HG02763 (cell line): ENCODE results near the gene KCNJ1.

Source experiments
- ATAC-seq: cut with Tn5 transposase; IDR thresholded peaks from one replicate; pipeline ENCODE4 v1.9.1; 2021; ENCODE audit warnings: mild to moderate bottlenecking, moderate library complexity; ENCODE audit not compliant: unreplicated experiment

Gene KCNJ1

DNA sequence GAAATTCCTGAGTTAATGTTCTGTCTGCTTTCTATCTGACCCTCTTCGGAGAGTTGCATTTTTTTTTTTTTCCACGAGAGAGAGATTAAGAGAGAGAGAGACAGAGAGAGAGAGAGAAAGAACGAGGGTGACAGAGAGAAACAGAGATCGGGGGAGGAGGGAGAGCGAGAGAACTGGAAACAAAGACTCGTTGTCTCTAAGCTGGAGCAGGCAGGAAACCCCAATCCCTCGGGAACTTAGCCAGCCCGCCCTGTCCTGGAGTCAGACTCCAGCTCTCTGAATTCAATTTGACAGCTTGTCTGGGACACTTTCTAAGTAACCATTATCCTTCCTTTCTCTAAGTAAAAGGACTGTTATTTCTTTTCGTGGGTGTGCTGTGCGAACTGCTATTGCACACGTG lies 76.9 kb downstream of the KCNJ1 start:
- ATAC-seq, result no peak

DNA sequence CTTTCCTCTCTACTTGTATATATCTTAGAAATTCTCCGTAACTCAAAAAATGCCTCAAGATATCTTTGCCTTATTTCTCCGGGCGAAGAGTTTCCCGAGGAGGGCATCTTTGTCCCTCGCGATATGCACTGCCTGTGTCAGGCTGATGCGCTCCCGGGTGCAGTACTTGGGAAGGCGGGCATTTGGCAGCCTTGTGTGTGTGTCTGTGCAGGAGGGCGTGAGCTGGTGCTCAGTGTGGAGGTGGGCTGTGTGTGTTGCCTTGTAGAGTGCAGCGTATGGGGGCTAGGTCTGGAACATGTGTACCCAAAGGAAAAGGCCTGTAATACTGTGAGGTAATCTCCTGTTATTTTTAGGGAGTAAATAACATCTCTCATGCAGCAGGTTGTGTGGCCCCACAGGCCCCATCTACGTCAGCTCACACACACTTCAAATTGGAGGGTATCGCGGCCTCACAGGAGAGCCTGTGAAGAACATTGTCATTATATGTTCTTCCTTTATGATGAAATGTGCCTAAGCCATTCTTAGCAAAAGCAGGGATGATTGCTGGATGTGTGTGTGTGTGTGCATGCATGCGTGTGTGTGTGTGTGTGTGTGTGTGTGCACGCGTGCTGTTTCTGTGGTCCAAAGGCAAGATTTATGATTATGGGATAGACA lies 77.5 kb downstream of the KCNJ1 start:
- ATAC-seq, result no peak
